Measurements from ENCODE around the gene LRRC23. TPM values are rescaled to one million over a fixed set of nuclear protein-coding genes. Genes with fewer than 3 reads are reported as not detected.

LRRC23 gene
- total and polyA plus RNA-seq, 2 of the 13 experiments (the other 11 are each of a cell fraction or from before 2014, with no cell fraction given) = 6.0 to 7.8 TPM

DNA sequence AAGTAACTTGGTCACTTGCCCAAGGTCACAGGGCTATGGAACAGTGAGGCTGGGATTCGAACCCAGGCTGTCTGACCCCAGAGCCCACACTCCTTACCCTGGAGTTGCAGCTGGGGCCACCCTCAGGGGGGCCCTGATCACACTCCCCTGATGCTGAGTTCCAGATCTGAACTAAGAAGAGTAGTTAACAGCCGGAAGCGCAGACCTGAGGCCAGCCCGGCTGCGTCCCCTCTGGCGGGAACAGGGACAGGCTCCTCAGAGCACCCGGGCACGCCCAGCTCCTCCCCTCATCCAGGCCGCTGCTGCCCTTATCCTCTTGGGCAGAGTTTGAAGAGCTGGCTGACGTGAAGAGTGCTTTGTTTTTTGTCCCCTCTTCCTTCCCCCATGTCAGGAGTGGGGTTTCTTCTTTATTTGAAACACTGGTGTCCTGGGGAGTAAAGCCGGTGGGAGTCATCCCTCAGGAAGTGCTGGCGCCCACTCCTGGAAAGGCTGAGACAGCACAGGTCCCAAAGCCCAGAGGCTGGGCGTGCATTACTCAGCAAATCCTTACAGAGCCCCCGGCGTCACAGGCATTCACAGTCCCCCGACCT, 57.2 kb downstream of the LRRC23 start (continued):
- TF ChIP-seq SAP130 (CRISPR knock-in tag; IDR thresholded peaks at IDR 0.05; ENCODE audit: low read depth) = peak; percentile 75
- TF ChIP-seq ELK4 (CRISPR knock-in tag; IDR thresholded peaks at IDR 0.05; ENCODE audit: borderline replicate concordance) = no peak
- TF ChIP-seq, protein P1, sequence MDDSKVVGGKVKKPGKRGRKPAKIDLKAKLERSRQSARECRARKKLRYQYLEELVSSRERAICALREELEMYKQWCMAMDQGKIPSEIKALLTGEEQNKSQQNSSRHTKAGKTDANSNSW (CRISPR knock-in tag; IDR thresholded peaks at IDR 0.05; ENCODE audit: borderline replicate concordance) = no peak
- no peak for TF ChIP-seq NAIF1 (CRISPR knock-in tag; IDR thresholded peaks at IDR 0.05; ENCODE audit: borderline replicate concordance)
- TF ChIP-seq ZBTB25 (CRISPR knock-in tag; IDR thresholded peaks at IDR 0.05) = 0 out of 2 replicates have a peak, but pooled peaks have one; percentile 36
- no peak for TF ChIP-seq PRPF4 (IDR thresholded peaks at IDR 0.05; ENCODE audit: low read depth, low read length, poor library complexity, severe bottlenecking)
- TF ChIP-seq PBX3 (CRISPR knock-in tag; IDR thresholded peaks at IDR 0.05; ENCODE audit: borderline replicate concordance) = no peak
- TF ChIP-seq ATAD3A (CRISPR knock-in tag; IDR thresholded peaks at IDR 0.05) = no peak
- TF ChIP-seq, protein P2, sequence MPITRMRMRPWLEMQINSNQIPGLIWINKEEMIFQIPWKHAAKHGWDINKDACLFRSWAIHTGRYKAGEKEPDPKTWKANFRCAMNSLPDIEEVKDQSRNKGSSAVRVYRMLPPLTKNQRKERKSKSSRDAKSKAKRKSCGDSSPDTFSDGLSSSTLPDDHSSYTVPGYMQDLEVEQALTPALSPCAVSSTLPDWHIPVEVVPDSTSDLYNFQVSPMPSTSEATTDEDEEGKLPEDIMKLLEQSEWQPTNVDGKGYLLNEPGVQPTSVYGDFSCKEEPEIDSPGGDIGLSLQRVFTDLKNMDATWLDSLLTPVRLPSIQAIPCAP (CRISPR knock-in tag; IDR thresholded peaks at IDR 0.05; ENCODE audit: low read depth) = no peak
- peak; percentile 13; the same call in 1 of the 2 replicates for TF ChIP-seq ZNF350 (CRISPR knock-in tag; IDR thresholded peaks at IDR 0.05; ENCODE audit: borderline replicate concordance, low read depth)
- no peak for TF ChIP-seq FOXA1 (IDR thresholded peaks at IDR 0.05)
- no peak for TF ChIP-seq FOXA1 (CRISPR knock-in tag; IDR thresholded peaks at IDR 0.05)
- TF ChIP-seq, protein P3, sequence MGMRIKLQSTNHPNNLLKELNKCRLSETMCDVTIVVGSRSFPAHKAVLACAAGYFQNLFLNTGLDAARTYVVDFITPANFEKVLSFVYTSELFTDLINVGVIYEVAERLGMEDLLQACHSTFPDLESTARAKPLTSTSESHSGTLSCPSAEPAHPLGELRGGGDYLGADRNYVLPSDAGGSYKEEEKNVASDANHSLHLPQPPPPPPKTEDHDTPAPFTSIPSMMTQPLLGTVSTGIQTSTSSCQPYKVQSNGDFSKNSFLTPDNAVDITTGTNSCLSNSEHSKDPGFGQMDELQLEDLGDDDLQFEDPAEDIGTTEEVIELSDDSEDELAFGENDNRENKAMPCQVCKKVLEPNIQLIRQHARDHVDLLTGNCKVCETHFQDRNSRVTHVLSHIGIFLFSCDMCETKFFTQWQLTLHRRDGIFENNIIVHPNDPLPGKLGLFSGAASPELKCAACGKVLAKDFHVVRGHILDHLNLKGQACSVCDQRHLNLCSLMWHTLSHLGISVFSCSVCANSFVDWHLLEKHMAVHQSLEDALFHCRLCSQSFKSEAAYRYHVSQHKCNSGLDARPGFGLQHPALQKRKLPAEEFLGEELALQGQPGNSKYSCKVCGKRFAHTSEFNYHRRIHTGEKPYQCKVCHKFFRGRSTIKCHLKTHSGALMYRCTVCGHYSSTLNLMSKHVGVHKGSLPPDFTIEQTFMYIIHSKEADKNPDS (CRISPR knock-in tag; IDR thresholded peaks at IDR 0.05) = no peak
- TF ChIP-seq PHF8 (CRISPR knock-in tag; IDR thresholded peaks at IDR 0.05) = no peak
- TF ChIP-seq, protein P4, sequence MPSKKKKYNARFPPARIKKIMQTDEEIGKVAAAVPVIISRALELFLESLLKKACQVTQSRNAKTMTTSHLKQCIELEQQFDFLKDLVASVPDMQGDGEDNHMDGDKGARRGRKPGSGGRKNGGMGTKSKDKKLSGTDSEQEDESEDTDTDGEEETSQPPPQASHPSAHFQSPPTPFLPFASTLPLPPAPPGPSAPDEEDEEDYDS (CRISPR knock-in tag; IDR thresholded peaks at IDR 0.05) = 0 out of 2 replicates have a peak, but pooled peaks have one; percentile 21
- peak; percentile 42 for TF ChIP-seq CBX1 (IDR thresholded peaks at IDR 0.05; ENCODE audit: low read depth)
- TF ChIP-seq ZNF34 (CRISPR knock-in tag; IDR thresholded peaks at IDR 0.05; ENCODE audit: borderline replicate concordance) = no peak
- TF ChIP-seq CENPT (CRISPR knock-in tag; IDR thresholded peaks at IDR 0.05; ENCODE audit: low read depth) = no peak
- no peak for TF ChIP-seq DMTF1 (CRISPR knock-in tag; IDR thresholded peaks at IDR 0.05)
- no peak for TF ChIP-seq CREB1 (IDR thresholded peaks at IDR 0.05)
- TF ChIP-seq CREB1 (CRISPR knock-in tag; IDR thresholded peaks at IDR 0.05) = no peak
